ENCODE results near the gene CALD1. TPM values are rescaled to one million over a fixed set of nuclear protein-coding genes. Genes with fewer than 3 reads are reported as not detected.
A peak's percentile ranks its signal among the peaks of the same experiment; 100 is the strongest.

The CALD1 gene
- total RNA-seq, 1 donor from 2014 or later: 118 TPM

DNA sequence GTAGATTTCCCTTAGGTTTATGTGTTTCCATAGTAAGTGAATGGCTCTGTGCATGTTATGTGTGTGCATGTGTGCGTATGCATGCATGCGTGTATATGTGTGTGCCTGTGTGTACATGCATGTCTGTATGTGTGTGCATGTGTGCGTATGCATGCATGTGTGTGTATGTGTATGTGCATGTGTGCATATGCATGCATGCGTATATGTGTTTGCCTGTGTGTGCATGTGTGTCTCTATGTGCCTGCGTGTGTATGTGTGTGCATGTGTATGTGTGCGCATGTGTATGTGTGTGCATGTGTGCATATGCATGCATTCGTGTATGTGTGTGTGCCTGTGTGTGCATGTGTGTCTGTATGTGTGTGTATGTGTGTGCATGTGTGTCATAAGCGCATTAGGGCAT lies 108.1 kb downstream of the CALD1 start:
- peaks cover 6% of the 10 kb centered on the region for H3F3A ChIP-seq (ENCODE audit: low read depth)
- no peaks in the 10 kb centered on the region for H3K36me3 ChIP-seq
- H4K20me1 ChIP-seq (ENCODE audit: low read depth): no peaks in the 10 kb centered on the region
- no peak overlapping the region for H3K27ac ChIP-seq
- H3K4me1 Mint-ChIP-seq: peaks cover 10% of the 10 kb centered on the region
- H3K4me2 ChIP-seq: no peak overlapping the region
- TF ChIP-seq EZH2phosphoT487 (IDR thresholded peaks at IDR 0.05) (no peak), EZH2 (IDR thresholded peaks at IDR 0.05) (no peak)
- TF ChIP-seq, protein P1, sequence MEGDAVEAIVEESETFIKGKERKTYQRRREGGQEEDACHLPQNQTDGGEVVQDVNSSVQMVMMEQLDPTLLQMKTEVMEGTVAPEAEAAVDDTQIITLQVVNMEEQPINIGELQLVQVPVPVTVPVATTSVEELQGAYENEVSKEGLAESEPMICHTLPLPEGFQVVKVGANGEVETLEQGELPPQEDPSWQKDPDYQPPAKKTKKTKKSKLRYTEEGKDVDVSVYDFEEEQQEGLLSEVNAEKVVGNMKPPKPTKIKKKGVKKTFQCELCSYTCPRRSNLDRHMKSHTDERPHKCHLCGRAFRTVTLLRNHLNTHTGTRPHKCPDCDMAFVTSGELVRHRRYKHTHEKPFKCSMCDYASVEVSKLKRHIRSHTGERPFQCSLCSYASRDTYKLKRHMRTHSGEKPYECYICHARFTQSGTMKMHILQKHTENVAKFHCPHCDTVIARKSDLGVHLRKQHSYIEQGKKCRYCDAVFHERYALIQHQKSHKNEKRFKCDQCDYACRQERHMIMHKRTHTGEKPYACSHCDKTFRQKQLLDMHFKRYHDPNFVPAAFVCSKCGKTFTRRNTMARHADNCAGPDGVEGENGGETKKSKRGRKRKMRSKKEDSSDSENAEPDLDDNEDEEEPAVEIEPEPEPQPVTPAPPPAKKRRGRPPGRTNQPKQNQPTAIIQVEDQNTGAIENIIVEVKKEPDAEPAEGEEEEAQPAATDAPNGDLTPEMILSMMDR (IDR thresholded peaks at IDR 0.05): no peak
- no peak for DNase-seq (ENCODE audit: low spot score)
- H3K4me3 Mint-ChIP-seq: no peak overlapping the region
- H3K79me2 ChIP-seq (ENCODE audit: low read depth): peaks cover 9% of the 10 kb centered on the region
- H3K4me3 ChIP-seq: no peak overlapping the region
- no peaks in the 10 kb centered on the region for H3K9me3 Mint-ChIP-seq
- peaks cover 4% of the 10 kb centered on the region for H3K4me1 ChIP-seq
- H3K9ac ChIP-seq: no peak overlapping the region
- H3K27ac Mint-ChIP-seq: no peak overlapping the region
- no peaks in the 10 kb centered on the region for H3K36me3 Mint-ChIP-seq
- no peaks in the 10 kb centered on the region for H3K27me3 Mint-ChIP-seq (ENCODE audit: insufficient read depth, low read depth)
- no peaks in the 10 kb centered on the region for H3K9me3 ChIP-seq (ENCODE audit: low read depth)
- no peak overlapping the region for H2AFZ ChIP-seq (replicated peaks)
- no peaks in the 10 kb centered on the region for H3K27me3 ChIP-seq

DNA sequence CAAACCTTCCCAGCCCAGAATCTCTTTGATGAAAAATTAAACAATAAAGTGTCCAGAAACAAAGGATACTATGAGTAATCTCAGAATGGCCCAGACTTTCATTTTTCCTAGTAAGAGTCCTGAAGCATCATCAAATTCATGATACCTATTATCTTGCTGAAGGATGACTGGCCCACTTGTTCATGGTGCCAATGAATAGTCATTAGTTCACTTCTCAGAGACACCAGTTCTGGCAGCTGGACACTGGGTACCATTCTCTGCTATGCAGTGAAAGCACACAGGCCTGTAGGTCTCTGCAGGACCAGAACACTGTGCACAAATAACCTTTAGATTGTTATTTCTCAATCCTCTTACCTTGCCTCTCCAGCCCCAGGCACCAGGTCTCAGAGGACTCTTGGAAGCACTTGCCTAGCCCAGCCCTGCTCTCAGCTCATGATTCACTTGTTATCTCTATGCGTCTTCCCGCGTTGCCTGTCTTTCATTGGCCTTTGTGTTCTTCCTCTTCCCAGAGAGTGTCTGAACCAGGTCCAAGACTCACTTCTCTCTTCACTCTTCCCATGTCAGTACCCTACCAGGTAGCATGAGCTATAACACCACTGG lies 108.8 kb downstream of the CALD1 start:
- peaks cover 16% of the 10 kb centered on the region for H3K79me2 ChIP-seq (ENCODE audit: low read depth)
- H2AFZ ChIP-seq (replicated peaks): no peak overlapping the region
- Mint-ChIP-seq H3K27ac (no peak overlapping the region), H3K9me3 (no peaks in the 10 kb centered on the region), H3K36me3 (no peaks in the 10 kb centered on the region), H3K4me1 (peaks cover 18% of the 10 kb centered on the region), H3K27me3 (ENCODE audit: insufficient read depth, low read depth) (no peaks in the 10 kb centered on the region), H3K4me3 (no peak overlapping the region)
- peaks cover 11% of the 10 kb centered on the region for H3K4me1 ChIP-seq
- no peak for DNase-seq (ENCODE audit: low spot score)
- TF ChIP-seq, protein P1 (IDR thresholded peaks at IDR 0.05): no peak
- no peak for TF ChIP-seq EZH2phosphoT487 (IDR thresholded peaks at IDR 0.05)
- TF ChIP-seq EZH2 (IDR thresholded peaks at IDR 0.05): no peak
- H3K4me2 ChIP-seq: no peak overlapping the region
- H4K20me1 ChIP-seq (ENCODE audit: low read depth): no peaks in the 10 kb centered on the region
- H3K27ac ChIP-seq: no peak overlapping the region
- H3F3A ChIP-seq (ENCODE audit: low read depth): peaks cover 6% of the 10 kb centered on the region
- H3K27me3 ChIP-seq: no peaks in the 10 kb centered on the region
- no peak overlapping the region for H3K9ac ChIP-seq
- H3K36me3 ChIP-seq: no peaks in the 10 kb centered on the region
- H3K9me3 ChIP-seq (ENCODE audit: low read depth): no peaks in the 10 kb centered on the region
- no peak overlapping the region for H3K4me3 ChIP-seq

DNA sequence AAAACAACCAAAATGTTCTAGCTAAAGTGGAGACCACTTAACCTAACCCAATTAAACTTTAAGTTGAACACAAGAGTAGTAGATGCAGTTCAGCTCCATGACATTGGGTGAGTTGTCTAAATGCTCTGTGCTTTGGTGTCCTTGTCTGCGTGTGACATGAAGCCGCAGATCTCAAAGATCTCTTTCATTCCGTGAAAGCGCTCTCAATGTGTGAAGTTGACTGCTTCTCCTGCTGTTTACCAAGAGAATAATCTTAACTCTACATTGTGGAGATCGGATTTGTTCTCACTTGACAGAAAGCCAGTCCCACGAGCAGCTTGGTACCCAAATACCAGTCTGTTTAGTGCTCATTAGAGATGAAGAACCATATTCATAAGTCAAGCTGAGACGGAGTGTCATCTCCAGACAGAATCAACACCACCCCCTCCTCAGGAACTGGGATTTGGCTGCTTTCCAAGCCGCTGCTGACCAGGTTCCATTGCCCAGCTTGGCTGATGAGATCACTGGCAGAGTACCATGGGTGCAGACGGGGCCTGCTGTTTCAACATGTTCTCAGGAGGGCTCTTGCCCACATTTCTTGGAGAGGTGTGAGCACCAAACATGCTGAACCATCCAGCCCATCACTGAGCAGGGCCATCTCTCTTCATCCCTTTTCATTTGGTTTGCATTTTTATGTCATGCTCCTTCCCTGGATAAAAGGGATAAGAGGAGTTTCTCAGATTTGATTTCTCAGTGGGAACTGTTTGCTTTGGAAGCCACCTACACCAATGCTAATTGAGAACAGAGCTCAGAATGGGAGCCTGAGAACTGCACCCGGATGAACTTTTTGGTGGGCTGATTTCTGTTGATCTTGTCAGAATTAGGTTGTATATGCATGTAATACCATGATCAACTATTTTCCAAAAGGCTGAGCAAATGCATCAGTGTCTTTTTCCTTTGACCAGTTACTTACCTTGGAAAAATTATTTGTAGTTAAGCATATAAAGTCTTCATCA lies 111.1 kb downstream of the CALD1 start:
- no peak overlapping the region for H3K27ac ChIP-seq

More for the DNA sequence above, 111.1 kb downstream of the CALD1 start:
- Mint-ChIP-seq H3K27ac (no peak overlapping the region), H3K4me3 (peak overlapping the region; percentile 89), H3K36me3 (peaks cover 8% of the 10 kb centered on the region), H3K4me1 (peaks cover 24% of the 10 kb centered on the region), H3K27me3 (ENCODE audit: insufficient read depth, low read depth) (no peaks in the 10 kb centered on the region), H3K9me3 (peaks cover 7% of the 10 kb centered on the region)
- Histone ChIP-seq H3K4me2 (peak overlapping the region; percentile 94), H2AFZ (replicated peaks) (peak overlapping the region; percentile 35), H3K79me2 (ENCODE audit: low read depth) (peaks cover 39% of the 10 kb centered on the region), H4K20me1 (ENCODE audit: low read depth) (peaks cover 3% of the 10 kb centered on the region), H3K9ac (no peak overlapping the region), H3K4me3 (peak overlapping the region; percentile 64), H3K27me3 (no peaks in the 10 kb centered on the region), H3K36me3 (no peaks in the 10 kb centered on the region), H3K4me1 (peaks cover 30% of the 10 kb centered on the region), H3K9me3 (ENCODE audit: low read depth) (no peaks in the 10 kb centered on the region), H3F3A (ENCODE audit: low read depth) (peaks cover 6% of the 10 kb centered on the region)
- DNase-seq (ENCODE audit: low spot score): no peak
- TF ChIP-seq EZH2phosphoT487 (IDR thresholded peaks at IDR 0.05) (no peak), EZH2 (IDR thresholded peaks at IDR 0.05) (no peak)
- TF ChIP-seq, protein P1 (IDR thresholded peaks at IDR 0.05): no peak

Measured in neural progenitor cell (in vitro differentiated cells).